ENCODE data around the gene PPP6R1.

Gene PPP6R1, protein sequence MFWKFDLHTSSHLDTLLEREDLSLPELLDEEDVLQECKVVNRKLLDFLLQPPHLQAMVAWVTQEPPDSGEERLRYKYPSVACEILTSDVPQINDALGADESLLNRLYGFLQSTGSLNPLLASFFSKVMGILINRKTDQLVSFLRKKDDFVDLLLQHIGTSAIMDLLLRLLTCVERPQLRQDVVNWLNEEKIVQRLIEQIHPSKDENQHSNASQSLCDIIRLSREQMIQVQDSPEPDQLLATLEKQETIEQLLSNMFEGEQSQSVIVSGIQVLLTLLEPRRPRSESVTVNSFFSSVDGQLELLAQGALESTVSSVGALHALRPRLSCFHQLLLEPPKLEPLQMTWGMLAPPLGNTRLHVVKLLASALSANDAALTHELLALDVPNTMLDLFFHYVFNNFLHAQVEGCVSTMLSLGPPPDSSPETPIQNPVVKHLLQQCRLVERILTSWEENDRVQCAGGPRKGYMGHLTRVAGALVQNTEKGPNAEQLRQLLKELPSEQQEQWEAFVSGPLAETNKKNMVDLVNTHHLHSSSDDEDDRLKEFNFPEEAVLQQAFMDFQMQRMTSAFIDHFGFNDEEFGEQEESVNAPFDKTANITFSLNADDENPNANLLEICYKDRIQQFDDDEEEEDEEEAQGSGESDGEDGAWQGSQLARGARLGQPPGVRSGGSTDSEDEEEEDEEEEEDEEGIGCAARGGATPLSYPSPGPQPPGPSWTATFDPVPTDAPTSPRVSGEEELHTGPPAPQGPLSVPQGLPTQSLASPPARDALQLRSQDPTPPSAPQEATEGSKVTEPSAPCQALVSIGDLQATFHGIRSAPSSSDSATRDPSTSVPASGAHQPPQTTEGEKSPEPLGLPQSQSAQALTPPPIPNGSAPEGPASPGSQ

GRCh38 chr19:55258828-55259539 lies at the start of gene PPP6R1:
Gene PPP6R1, minus strand, starts transcription at chr19:55259017. Its CDS starts 11,914 bp downstream, at chr19:55247103.
- peak; percentile 97 for DNase-seq

GRCh38 chr19:55308281-55308680 lies 49.5 kb upstream of the PPP6R1 start:
- DNase-seq: no peak

DNA sequence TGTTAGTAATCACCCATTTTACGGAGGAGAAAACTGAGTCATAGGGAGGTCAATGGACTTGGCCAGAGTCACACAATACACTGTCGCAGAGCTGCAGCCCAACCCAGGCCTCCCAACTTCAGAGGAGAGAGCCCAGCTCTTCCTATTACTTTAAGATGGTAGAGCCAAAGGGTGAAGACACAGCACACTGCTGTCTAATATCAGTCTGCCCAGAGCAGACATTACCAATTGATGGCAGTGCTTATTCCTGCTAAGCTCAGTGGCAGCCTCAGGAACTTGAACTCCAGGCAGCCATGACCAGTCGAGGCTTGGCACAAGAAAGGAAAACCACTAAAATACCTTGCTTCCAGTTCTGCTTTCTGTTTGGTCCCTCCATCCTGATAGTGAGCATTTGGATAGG lies 47.9 kb upstream of the PPP6R1 start:
- DNase-seq: no peak

GRCh38 chr19:55305983-55306562 lies 47.3 kb upstream of the PPP6R1 start:
- no peak for DNase-seq

DNA sequence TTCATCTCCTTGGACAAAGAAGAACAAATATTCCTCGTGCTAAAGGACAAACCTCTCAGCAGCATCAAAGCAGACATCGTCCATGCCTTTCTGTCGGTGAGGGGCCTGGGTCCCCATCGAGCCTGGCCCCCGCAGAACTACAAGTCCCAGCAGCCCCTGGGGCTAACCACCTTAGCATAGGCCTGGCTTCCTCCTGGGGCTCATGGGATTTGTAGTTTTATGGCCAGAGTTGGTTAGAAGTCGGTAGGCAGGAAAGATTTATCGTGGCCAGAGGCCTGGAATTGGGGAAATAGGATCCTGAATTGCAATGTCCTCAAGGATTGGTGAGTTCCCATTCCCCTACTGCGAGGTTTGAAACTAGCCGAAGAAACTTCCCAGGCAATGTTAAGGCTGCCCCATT lies 46.7 kb upstream of the PPP6R1 start:
- DNase-seq: no peak

- DNase-seq: no peak
Measured at GRCh38 chr19:55304980-55305379, 46.2 kb upstream of the PPP6R1 start.

DNA sequence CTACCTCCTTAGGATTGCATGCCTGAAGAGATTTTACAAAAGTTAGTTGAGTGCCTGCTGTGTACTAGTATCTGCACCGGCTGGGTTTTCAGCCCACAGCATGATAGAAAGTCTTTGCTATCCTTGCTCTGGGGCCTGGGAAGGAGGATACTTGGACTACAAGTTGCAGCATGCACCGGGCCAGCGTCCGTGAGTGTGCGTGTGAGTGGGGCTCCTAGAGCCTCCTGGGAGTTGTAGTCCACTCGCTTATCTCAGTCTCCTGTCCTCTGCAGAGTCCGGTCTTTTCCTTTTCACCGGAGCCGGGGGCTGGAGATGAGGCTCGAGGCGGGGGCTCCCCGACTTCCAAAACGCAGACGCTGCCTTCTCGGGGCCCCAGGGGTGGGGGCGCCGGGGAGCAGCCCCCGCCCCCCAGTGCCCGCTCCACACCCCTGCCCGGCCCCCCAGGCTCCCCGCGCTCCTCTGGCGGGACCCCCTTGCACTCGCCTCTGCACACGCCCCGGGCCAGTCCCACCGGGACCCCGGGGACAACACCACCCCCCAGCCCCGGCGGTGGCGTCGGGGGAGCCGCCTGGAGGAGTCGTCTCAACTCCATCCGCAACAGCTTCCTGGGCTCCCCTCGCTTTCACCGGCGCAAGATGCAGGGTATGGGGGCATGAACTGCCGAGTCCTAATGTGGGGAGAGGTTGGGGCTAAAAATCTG lies 45.6 kb upstream of the PPP6R1 start:
- DNase-seq: no peak

DNA sequence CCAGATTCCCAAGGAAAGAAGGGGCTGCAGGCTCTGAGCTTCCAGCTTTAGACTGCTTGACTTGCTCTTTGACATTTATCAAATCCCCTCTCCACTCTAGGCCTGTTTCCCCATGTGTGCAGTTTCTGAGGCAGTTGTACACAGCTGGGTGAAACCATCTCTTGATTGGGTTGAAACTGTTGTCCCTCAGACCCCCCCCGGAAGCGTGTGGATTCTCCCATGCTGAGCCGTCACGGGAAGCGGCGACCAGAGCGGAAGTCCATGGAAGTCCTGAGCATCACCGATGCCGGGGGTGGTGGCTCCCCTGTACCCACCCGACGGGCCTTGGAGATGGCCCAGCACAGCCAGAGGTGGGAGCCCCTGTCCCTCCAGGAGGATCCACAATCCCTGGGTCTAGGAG lies 44.7 kb upstream of the PPP6R1 start:
- no peak for DNase-seq

DNA sequence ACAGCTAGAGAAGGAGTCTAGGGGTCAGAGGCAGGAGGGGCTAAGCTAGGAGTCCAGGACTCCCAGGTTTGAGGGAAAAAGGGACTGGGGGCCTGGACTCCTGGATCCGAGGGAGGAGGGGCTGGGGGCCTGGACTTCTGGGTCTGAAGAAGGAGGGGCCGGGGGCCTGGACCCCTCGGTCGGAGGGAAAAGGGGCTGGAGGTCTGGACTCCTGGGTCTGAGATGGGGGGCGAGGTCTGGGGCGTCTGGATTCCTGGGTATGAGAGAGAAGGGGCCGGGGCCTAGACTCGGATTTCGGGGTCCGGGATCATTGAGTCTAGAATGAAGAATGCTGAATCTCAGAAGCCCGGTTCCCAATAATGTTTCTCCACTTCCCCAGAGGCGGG lies 43.5 kb upstream of the PPP6R1 start:
- DNase-seq: no peak

DNA sequence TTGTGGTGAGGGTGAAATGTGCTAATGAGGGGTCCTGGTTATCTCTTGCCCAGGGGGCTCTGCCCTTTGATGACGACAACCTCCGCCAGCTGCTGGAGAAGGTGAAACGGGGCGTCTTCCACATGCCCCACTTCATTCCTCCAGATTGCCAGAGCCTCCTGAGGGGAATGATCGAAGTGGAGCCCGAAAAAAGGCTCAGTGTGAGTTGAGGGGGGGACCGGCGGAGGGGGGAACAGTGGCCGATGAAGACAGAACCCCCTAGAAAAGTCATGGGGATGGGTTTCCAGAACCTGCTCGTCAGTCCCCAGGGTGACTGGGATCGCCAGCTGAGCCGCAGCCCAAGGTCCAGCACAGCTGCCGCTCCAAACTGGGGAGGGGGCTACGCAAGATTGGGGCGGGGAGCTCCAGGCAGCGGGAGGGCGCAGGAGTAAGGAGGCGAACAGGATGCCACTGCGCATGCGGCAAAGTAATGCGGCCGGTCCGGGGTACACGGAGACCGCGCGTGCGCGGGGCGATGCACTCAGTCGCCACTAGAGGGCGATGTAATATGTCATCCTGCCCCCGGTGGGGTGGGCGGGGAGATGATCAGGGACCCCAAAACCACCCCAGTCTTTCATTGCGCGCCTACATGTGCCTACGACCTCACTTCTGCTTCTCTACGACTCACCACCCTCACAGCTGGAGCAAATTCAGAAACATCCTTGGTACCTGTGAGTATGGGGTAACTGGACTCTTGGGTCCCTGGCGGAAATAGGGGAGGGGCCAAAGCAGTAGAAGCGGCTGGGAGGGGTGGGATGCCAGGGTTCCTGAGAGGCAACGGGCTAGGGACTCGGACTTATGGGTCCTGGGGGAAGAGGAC lies 42.9 kb upstream of the PPP6R1 start:
- DNase-seq: no peak

DNA sequence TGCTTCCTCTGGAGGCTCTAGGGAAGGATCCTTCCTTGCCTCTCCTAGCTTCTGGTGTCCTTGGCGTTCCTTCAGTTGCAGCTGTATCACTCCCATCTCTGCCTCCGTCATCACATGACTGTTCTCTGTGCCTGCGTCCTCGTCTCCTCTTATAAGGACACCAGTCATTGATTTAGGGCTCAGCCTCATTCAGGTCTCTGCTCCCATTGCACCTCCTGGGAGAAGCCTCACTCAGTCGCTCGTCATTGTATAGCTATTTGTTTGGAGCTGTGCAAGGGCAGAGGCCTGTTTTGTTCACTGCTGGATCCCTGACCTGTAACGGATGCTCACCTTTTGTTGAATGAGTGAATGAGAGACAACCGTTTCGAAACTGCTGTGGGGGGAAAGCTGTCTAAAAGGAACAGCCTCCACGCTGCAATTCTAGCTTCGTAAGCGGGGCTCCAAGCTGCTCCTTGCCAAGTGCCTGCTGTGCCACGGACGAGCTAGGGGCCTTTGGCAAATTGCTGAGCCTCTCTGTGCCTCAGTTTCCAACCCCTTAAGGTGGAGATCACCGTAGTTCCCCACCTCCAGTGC lies 42.2 kb upstream of the PPP6R1 start:
- no peak for DNase-seq

GRCh38 chr19:55299991-55300390 lies 41.2 kb upstream of the PPP6R1 start:
- DNase-seq: no peak

- no peak for DNase-seq
Measured at GRCh38 chr19:55297267-55297666, 38.5 kb upstream of the PPP6R1 start.

- DNase-seq: no peak
Measured at GRCh38 chr19:55289117-55289796, 30.4 kb upstream of the PPP6R1 start.

DNA sequence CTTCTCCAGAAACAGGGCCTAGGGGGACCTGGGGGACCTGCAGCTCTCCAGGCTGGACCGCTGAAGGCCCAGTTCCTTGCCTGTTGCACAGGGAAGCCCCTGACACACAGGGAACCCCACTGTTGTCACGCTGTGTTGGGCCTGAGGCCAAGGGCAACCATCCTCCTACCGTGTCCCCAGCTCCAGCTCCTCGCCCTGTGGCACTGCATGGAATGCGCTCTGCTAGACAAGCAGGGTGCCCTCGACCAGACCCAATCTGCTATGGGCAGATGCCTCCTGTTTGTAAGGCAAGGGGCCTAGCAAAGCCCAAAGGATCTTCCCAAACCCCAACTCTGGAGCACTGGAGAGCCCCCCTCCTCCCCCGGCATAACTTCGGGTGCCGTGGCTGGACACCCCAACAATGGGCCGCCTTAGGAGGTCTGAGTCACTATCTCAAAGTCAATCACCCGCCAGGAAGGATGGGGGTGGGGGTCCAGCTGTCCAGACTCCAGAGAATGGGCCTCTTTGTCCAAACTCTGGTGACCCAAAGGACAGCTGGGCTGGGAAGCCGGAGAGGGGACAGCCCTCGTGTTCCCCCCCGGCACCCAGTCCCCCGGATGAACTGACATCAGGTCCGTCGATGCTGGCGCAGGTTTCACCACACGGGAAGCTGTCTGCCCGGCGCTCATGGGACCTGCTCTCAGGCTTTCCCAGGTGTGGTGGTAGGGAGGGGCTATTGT lies 28.7 kb upstream of the PPP6R1 start:
- no peak for DNase-seq

GRCh38 chr19:55285229-55285890 lies 26.5 kb upstream of the PPP6R1 start:
- no peak for DNase-seq

- DNase-seq: no peak
Measured at GRCh38 chr19:55284405-55285058, 25.7 kb upstream of the PPP6R1 start.

- peak; percentile 12 for DNase-seq
Measured at GRCh38 chr19:55283548-55284377, 24.9 kb upstream of the PPP6R1 start, which contains the start of gene BRSK1. Gene BRSK1, plus strand, starts transcription at chr19:55283997. Its CDS starts 446 bp downstream, at chr19:55284443.
